Fibroblast of lung (primary cell): ENCODE results near the gene ORM2. TPM values are rescaled to one million over a fixed set of nuclear protein-coding genes. Genes with fewer than 3 reads are reported as not detected.

ENCODE experiments used
- DNase-seq, 2 donors: peaks; one replicate each; pipeline versions ENCODE4 v3.0.0 to v3.0.0-alpha.2; 2010; ENCODE audit warnings: low read depth in 2 of 2
- H2AFZ ChIP-seq: 2 replicates; pipeline ENCODE4 v1.5.1; 2012; ENCODE audit warnings: low read length, control low read depth, inconsistent platforms
- H3K27ac ChIP-seq: 2 replicates; pipeline ENCODE4 v1.5.1; 2011; ENCODE audit warnings: low read length, control low read depth; ENCODE audit not compliant: insufficient read depth
- H3K27me3 ChIP-seq: 2 replicates; pipeline ENCODE4 v1.5.1; 2011; ENCODE audit warnings: mild to moderate bottlenecking, low read length; ENCODE audit not compliant: control insufficient read depth, insufficient read depth
- H3K36me3 ChIP-seq: 2 replicates; pipeline ENCODE4 v1.5.1; 2011; ENCODE audit warnings: low read length; ENCODE audit not compliant: control insufficient read depth, insufficient read depth
- H3K4me1 ChIP-seq: 2 replicates; pipeline ENCODE4 v1.5.1; 2011; ENCODE audit warnings: low read length; ENCODE audit not compliant: control insufficient read depth, insufficient read depth; ENCODE audit errors: extremely low read depth
- H3K4me2 ChIP-seq: 2 replicates; pipeline ENCODE4 v1.5.1; 2011; ENCODE audit warnings: low read length, control low read depth; ENCODE audit not compliant: insufficient read depth; ENCODE audit errors: extremely low read depth
- H3K4me3 ChIP-seq, 4 experiments: fragments of 200-600 bp in 1 of 4; sonication (generic) in 1 of 4; replicated peaks in 1 of 4; 2 replicates each; pipeline ENCODE4 v1.5.1; 2011 to 2016; ENCODE audit warnings: low read length in 4 of 4, low read depth in 3 of 4, mild to moderate bottlenecking in 3 of 4, control low read depth in 2 of 4, inconsistent platforms in 1 of 4, mixed read lengths in 1 of 4; ENCODE audit not compliant: insufficient read depth in 1 of 4; ENCODE audit errors: control extremely low read depth in 1 of 4
- H3K79me2 ChIP-seq: 2 replicates; pipeline ENCODE4 v1.5.1; 2012; ENCODE audit warnings: mild to moderate bottlenecking, low read length, inconsistent platforms; ENCODE audit not compliant: control insufficient read depth, insufficient read depth
- H3K9ac ChIP-seq: 2 replicates; pipeline ENCODE4 v1.5.1; 2011; ENCODE audit warnings: mild to moderate bottlenecking, low read length, control low read depth; ENCODE audit not compliant: insufficient read depth
- H3K9me3 ChIP-seq: 2 replicates; pipeline ENCODE4 v1.5.1; 2012; ENCODE audit warnings: low read depth, low read length; ENCODE audit not compliant: control insufficient read depth, insufficient read depth
- H4K20me1 ChIP-seq: 2 replicates; pipeline ENCODE4 v1.5.1; 2011; ENCODE audit warnings: low read length; ENCODE audit not compliant: control insufficient read depth, insufficient read depth; ENCODE audit errors: extremely low read depth
- EZH2 ChIP-seq: IDR thresholded peaks from 2 replicates; pipeline ENCODE4 v1.5.1; 2012; ENCODE audit warnings: low read length, control low read depth, mild to moderate bottlenecking; ENCODE audit errors: missing control alignments
- polyA plus RNA-seq, 2 donors: library from polyadenylated mRNA; depleted of rRNA in 1 of 2; stranded (reverse) in 1 of 2; unstranded in 1 of 2; fragments of >200 nt; gene quantifications; 2 replicates each; pipeline ENCODE4 v1.2.1, GENCODE V29; 2011 to 2012; ENCODE audit warnings: missing spikeins in 1 of 2
- total RNA-seq: library from RNA; depleted of rRNA; stranded (reverse); fragments of >200 nt; gene quantifications from 2 replicates; pipeline ENCODE4 v1.2.1, GENCODE V29; 2014
- TF ChIP-seq, protein P1 (sequence below), 2 donors: IDR thresholded peaks in 1 of 2; conservative IDR thresholded peaks in 1 of 2; 1 replicate in 1 of 2; 2 replicates in 1 of 2; pipeline ENCODE4 v1.5.1; 2011 to 2012; ENCODE audit warnings: low read length in 2 of 2, control low read depth in 1 of 2, inconsistent platforms in 1 of 2, low read depth in 1 of 2, mild to moderate bottlenecking in 1 of 2

The ORM2 gene
- total and polyA plus RNA-seq, 2 donors (not counting 1 experiment from before 2014, with no cell fraction given): not detected

DNA sequence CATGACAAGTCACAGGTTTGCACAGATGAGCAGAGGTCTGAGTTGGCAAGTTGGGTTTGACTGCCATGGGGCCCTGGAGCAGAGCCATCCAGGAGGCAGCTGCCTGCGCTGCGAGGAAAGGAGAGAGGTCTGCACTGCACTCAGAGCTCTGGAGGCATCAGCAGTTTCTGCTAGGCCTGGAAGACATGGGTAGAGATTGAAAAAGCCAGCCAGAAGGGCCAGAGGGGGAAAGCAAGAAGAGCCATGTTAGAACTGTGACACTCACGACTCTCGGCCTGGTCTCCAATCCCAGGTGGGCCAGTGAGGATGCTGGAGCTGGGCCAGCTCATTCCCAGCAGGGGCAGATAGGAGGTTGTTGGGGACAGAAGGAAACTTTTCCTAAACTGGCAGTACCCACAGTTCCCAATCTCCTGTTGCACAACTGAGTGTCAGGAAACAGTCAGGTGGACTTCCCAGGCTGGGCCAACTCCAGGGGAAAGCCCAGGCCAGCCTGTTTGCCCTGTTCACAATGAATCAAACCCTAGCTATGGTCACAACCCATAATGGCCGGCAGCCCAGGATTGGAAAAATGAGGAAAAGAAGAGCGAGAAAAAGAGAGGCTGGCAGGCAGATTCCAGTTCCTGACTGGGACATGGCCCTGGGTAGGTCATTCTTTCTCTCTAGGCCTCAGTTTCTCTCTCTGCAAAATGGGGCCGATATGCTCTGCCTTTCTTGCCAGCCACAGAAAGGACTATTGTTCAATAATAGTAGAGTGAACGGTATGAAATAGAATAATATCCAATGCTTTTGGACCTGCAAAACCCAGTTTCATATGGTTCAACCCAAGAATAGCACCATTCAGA, 14.6 kb upstream of the ORM2 start:
- H3K4me2 ChIP-seq: no peak overlapping the region
- H3K79me2 ChIP-seq: no peaks in the 10 kb centered on the region
- no peaks in the 10 kb centered on the region for H3K36me3 ChIP-seq
- no peaks in the 10 kb centered on the region for H4K20me1 ChIP-seq
- TF ChIP-seq EZH2: no peak
- TF ChIP-seq, protein P1, sequence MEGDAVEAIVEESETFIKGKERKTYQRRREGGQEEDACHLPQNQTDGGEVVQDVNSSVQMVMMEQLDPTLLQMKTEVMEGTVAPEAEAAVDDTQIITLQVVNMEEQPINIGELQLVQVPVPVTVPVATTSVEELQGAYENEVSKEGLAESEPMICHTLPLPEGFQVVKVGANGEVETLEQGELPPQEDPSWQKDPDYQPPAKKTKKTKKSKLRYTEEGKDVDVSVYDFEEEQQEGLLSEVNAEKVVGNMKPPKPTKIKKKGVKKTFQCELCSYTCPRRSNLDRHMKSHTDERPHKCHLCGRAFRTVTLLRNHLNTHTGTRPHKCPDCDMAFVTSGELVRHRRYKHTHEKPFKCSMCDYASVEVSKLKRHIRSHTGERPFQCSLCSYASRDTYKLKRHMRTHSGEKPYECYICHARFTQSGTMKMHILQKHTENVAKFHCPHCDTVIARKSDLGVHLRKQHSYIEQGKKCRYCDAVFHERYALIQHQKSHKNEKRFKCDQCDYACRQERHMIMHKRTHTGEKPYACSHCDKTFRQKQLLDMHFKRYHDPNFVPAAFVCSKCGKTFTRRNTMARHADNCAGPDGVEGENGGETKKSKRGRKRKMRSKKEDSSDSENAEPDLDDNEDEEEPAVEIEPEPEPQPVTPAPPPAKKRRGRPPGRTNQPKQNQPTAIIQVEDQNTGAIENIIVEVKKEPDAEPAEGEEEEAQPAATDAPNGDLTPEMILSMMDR (conservative IDR thresholded peaks at IDR 0.05 in 1 of 2, IDR thresholded peaks at IDR 0.05 in 1 of 2; ENCODE audit: low read depth in 1 of 2, low read length in 2 of 2): no peak
- no peak overlapping the region for H3K27ac ChIP-seq
- H3K9me3 ChIP-seq: no peaks in the 10 kb centered on the region
- H3K4me1 ChIP-seq: no peaks in the 10 kb centered on the region
- no peak overlapping the region for H2AFZ ChIP-seq
- peaks cover 5% of the 10 kb centered on the region for H3K27me3 ChIP-seq
- no peak overlapping the region for H3K4me3 ChIP-seq
- no peak overlapping the region for H3K9ac ChIP-seq
- no peak for DNase-seq

DNA sequence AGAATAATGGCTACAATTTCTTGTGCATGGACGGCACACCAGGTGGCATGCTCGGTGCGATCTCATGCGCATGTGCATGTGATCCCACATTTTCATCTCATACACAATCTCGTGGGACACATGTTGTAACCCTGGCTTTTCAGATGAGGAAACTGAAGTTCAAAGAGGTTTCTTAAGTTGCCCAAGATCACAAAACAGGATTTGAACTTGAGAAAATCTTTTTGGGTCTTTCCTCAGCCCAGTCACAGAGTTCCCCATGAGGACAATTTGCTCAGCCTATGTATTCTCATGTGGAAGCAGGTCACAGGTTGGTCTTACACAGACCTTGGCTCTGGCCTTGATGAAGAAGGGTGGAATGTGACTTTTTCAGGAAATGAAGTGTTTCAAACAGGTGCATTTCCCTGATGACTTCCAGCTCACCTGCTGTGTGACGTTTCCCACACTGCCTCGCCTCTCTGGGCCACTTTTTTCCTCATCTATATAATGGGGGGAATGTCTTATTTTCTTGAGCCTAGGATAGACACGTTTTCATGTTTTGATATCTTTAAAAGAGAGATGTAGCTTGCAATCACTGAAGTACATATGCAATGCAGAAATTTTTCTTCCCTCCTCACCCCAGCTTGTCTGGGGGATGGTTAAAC, 13.8 kb upstream of the ORM2 start:
- H3K4me1 ChIP-seq: no peaks in the 10 kb centered on the region
- peaks cover 5% of the 10 kb centered on the region for H3K27me3 ChIP-seq
- H3K9me3 ChIP-seq: no peaks in the 10 kb centered on the region
- no peak overlapping the region for H3K4me3 ChIP-seq
- H4K20me1 ChIP-seq: no peaks in the 10 kb centered on the region
- no peak for DNase-seq
- TF ChIP-seq EZH2: no peak
- TF ChIP-seq, protein P1 (conservative IDR thresholded peaks at IDR 0.05 in 1 of 2, IDR thresholded peaks at IDR 0.05 in 1 of 2; ENCODE audit: low read depth in 1 of 2, low read length in 2 of 2): no peak
- H3K36me3 ChIP-seq: no peaks in the 10 kb centered on the region
- H3K27ac ChIP-seq: no peak overlapping the region
- H2AFZ ChIP-seq: no peak overlapping the region
- H3K79me2 ChIP-seq: no peaks in the 10 kb centered on the region
- H3K4me2 ChIP-seq: no peak overlapping the region
- no peak overlapping the region for H3K9ac ChIP-seq

DNA sequence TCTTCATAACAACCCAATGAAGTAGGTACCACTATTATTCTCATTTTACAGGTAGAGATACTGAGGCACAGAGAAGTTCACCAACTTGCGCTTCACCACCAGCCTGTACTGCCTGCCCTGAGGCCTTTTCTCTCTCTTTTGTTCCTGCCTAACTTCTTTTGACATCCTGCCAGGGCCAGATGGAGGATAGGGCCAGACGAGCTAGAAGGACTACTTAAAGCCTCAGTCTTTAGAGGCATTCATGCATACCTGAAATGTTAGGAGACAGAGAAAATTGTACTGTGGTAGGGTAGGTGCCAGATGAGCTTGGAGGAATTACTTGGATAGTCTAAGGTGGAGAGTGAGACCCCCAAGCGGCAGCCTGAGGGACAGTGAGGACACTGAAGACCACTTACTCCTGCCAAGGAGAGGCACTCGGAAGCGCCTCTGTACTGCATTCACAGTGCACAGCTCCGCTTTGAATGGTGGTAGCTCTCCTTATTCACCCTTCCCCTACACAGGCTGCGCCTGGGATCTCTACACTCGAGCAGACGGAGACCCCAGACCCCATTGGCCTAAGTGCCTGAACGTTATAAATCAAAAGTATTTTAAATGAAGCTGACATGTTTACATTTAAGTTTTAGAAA, 13.0 kb upstream of the ORM2 start:
- peaks cover 5% of the 10 kb centered on the region for H3K27me3 ChIP-seq
- no peaks in the 10 kb centered on the region for H3K36me3 ChIP-seq
- H3K27ac ChIP-seq: no peak overlapping the region
- H3K4me1 ChIP-seq: no peaks in the 10 kb centered on the region
- no peaks in the 10 kb centered on the region for H3K79me2 ChIP-seq
- no peak for TF ChIP-seq EZH2
- TF ChIP-seq, protein P1 (conservative IDR thresholded peaks at IDR 0.05 in 1 of 2, IDR thresholded peaks at IDR 0.05 in 1 of 2; ENCODE audit: low read depth in 1 of 2, low read length in 2 of 2): no peak
- DNase-seq: peak in 1 of 2 donors; percentile 33
- H3K4me2 ChIP-seq: no peak overlapping the region
- no peak overlapping the region for H3K9ac ChIP-seq
- H3K9me3 ChIP-seq: no peaks in the 10 kb centered on the region
- no peaks in the 10 kb centered on the region for H4K20me1 ChIP-seq
- no peak overlapping the region for H3K4me3 ChIP-seq
- H2AFZ ChIP-seq: no peak overlapping the region
